AG09319 (cell line): Measurements from ENCODE around the gene CAMK1G.

Experiments
- DNase-seq: peaks from one replicate; pipeline ENCODE4 v3.0.0-alpha.2; 2010; ENCODE audit warnings: low read depth; ENCODE audit errors: extremely low read depth
- TF ChIP-seq, protein P1 (sequence below): IDR thresholded peaks from 2 replicates; pipeline ENCODE4 v1.5.1; 2011; ENCODE audit warnings: low read depth, mild to moderate bottlenecking, inconsistent platforms, low read length, moderate library complexity

The CAMK1G gene

DNA sequence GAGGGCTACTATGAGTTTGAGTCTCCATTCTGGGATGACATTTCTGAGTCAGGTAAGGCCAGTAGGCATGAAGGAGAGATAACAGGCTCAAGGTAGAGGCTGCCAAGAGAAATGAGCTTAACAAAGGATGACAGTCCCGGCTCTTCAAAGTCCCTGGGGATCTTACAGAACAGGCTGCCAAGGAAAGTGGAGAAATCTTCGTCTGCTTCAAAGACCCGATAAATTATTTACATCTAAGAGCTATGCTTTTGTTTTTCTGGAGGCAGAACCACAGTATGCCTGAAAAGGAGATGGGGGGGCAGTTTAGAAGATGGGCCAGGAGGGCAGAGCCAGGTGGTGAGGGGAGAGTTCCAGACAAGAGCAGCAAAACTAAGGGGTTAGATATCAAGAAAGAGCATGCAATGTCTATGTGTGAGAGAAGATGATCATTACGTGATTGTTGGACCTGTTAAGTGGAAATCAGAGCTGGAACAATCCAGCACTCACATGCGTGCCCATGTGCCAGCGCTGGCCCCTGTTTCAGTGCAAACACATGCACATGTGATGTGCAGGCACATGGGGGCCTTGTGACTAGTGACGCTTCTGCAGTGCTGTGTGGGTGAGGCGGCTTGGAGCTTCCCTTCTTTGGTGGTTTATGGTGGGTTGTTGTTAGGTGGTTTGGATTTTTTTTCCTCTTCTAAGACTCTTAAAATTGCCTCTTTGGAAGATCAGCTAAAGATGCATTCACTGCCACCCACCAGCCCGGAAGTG lies 25.7 kb downstream of the CAMK1G start:
- DNase-seq = no peak
- TF ChIP-seq, protein P1, sequence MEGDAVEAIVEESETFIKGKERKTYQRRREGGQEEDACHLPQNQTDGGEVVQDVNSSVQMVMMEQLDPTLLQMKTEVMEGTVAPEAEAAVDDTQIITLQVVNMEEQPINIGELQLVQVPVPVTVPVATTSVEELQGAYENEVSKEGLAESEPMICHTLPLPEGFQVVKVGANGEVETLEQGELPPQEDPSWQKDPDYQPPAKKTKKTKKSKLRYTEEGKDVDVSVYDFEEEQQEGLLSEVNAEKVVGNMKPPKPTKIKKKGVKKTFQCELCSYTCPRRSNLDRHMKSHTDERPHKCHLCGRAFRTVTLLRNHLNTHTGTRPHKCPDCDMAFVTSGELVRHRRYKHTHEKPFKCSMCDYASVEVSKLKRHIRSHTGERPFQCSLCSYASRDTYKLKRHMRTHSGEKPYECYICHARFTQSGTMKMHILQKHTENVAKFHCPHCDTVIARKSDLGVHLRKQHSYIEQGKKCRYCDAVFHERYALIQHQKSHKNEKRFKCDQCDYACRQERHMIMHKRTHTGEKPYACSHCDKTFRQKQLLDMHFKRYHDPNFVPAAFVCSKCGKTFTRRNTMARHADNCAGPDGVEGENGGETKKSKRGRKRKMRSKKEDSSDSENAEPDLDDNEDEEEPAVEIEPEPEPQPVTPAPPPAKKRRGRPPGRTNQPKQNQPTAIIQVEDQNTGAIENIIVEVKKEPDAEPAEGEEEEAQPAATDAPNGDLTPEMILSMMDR = no peak

DNA sequence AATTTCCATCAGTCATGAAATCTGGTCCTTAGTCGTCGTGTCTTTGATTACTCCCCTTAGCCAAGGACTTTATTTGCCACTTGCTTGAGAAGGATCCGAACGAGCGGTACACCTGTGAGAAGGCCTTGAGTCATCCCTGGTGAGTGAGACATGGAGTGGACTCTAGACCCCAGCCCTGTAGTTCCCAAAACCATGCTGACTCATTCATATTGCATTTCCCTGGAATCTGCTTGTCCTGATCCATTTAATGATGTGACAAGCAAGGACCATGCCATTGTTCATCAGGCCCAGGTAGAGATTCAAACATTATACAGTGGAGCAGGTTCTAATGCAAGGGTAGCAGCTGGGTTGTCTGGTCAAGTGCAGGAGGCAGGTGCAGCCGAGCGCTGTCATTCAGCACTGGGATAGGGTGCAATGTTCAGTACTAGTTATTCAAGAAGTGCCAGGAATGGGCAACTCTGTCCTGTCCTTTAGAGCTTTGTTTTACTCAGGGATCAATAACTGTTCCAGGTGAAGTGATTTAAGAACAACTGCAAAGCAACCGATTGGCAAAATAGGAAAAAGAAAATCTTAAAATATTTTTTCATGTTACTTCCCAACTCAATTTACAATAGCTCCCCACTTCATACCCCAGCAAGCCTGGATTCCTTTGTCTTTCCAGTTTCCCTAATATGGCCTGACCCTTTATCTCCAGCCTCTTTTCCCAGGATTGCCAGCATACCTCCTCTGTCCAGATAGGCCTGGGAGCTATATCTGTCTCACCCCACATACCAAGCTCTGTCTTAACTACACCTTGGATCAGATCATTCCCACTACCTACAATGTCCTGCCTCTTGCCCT lies 26.5 kb downstream of the CAMK1G start:
- no peak for DNase-seq
- TF ChIP-seq, protein P1 = no peak

DNA sequence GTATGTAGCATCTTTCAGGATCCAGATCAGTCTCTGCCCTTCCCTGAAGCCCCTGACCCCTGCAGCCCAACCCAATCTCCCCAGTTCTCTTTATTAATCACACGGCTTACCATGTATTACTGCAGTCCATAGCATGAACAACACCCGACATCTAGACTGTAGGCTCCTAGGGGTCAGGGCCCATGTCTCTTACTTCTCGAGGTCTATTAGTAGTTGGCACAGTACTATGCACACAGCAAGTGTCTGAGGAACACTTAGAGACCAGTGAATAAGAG lies 27.1 kb downstream of the CAMK1G start:
- TF ChIP-seq, protein P1 = no peak

DNA sequence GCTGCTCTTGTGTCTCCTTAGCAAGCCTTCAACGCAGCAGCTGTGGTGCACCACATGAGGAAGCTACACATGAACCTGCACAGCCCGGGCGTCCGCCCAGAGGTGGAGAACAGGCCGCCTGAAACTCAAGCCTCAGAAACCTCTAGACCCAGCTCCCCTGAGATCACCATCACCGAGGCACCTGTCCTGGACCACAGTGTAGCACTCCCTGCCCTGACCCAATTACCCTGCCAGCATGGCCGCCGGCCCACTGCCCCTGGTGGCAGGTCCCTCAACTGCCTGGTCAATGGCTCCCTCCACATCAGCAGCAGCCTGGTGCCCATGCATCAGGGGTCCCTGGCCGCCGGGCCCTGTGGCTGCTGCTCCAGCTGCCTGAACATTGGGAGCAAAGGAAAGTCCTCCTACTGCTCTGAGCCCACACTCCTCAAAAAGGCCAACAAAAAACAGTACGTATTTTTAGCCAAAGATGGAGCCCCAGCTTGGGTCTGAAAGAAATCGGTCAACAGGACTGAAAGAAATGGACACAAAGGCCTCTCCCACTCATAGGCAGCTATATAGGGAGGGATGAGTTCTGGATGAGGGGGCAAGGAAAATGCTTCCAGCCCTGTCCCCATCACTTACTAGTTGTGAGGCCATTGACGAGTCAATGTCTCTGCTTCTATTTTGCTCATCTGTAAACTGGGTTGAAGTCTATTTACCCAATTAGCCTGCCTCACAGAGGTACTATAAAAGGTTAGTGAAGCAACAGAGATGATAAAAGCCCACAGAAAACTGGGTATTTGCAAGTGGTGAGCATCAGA lies 28.5 kb downstream of the CAMK1G start:
- DNase-seq = no peak
- TF ChIP-seq, protein P1 = no peak

More for the DNA sequence above, 27.1 kb downstream of the CAMK1G start:
- DNase-seq = no peak

DNA sequence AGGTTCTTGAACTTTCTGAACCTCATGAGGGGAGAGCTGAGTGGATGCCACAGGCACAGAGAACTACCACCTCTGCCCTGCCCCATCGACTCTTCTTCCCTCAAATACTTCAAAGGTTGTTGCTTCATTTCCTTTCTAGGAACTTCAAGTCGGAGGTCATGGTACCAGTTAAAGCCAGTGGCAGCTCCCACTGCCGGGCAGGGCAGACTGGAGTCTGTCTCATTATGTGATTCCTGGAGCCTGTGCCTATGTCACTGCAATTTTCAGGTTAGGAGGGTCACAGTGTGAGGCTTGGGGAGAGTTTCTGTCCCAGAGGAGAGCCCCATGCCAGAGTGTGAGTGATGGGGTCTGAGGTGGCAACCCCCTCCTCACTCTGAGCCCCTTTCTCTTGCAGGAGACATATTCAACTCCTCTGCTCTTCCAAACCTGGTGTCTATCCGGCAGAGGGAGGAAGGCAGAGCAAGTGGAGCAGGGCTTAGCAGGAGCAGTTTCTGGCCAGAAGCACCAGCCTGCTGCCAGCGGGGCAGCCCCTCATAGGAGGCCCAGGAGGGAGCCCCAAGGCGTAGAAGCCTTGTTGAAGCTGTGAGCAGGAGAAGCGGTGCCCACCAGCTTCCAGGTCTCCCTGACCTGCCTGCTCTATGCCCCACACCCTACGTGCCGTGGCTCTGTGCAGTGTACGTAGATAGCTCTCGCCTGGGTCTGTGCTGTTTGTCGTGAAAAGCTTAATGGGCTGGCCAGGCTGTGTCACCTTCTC lies 29.3 kb downstream of the CAMK1G start:
- TF ChIP-seq, protein P1 = no peak

DNA sequence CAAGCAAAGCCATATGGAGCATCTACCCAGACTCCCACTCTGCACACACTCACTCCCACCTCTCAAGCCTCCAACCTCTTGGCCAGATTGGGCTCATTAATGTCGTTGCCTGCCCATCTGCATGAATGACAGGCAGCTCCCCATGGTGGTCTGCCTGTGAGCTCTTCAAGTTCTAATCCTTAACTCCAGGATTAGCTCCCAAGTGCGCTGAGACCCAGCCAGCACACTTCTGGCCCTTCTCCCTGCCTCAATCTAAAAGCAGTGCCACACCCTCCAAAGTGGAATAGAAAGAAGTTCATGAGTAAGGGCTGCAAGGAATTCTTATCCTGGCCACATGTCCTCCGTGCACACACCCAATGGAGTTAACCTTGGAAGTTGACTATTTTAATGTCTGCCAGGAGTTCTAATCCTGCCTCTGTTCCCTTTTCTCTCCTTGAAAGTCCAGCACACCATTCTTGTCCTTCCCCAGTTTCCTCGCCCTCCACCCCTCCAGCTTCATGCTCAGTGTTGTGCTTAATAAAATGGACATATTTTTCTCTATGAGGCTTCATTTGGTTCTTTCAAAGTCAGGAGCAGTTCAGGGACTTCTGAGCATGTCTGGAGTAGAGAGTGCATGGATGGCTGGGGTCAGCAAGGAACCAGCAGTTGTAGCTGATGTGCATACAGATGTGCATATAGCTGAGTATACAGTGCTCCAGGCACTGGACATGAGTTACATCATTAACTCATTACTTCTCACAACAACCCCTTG lies 30.1 kb downstream of the CAMK1G start:
- no peak for DNase-seq
- TF ChIP-seq, protein P1 = no peak

More for the DNA sequence above, 29.3 kb downstream of the CAMK1G start:
- no peak for DNase-seq
